WTC11 (cell line): ENCODE results near the gene CEP63. TPM values are rescaled to one million over a fixed set of nuclear protein-coding genes. Genes with fewer than 3 reads are reported as not detected.

Experiments used
- ATAC-seq: fragments of 200-7000 bp; cut with Tn5 transposase; 2 replicates; pipeline ENCODE4 v1.10.0; 2021; ENCODE audit warnings: mild to moderate bottlenecking, moderate library complexity
- CTCF ChIA-PET: fragments of 300-600 bp; sonication (Branson Sonifier 250); formaldehyde crosslinking; loops from one replicate; lab custom pipeline; 2021; ENCODE audit warnings: antibody characterized with exemption; lab: Charles Lee
- POLR2A ChIA-PET: fragments of 350-600 bp; sonication (Branson Sonifier 250); formaldehyde crosslinking; loops from one replicate; lab custom pipeline; 2021; ENCODE audit warnings: antibody characterized with exemption; lab: Charles Lee
- DNase-seq: peaks from one replicate; pipeline ENCODE4 v3.0.0; 2021; ENCODE audit warnings: low spot score
- H3K27ac Mint-ChIP-seq: 2 replicates; pipeline ENCODE4 v1.8.0; 2021; ENCODE audit warnings: mixed read lengths
- H3K27me3 Mint-ChIP-seq: 2 replicates; pipeline ENCODE4 v1.8.0; 2021; ENCODE audit warnings: low read depth, mild to moderate bottlenecking, moderate library complexity, mixed read lengths
- H3K36me3 Mint-ChIP-seq: 2 replicates; pipeline ENCODE4 v1.8.0; 2021; ENCODE audit warnings: mixed read lengths
- H3K4me1 Mint-ChIP-seq: 2 replicates; pipeline ENCODE4 v1.8.0; 2022; ENCODE audit warnings: mixed read lengths
- H3K4me3 Mint-ChIP-seq: 2 replicates; pipeline ENCODE4 v1.8.0; 2021; ENCODE audit warnings: mild to moderate bottlenecking, moderate library complexity, mixed read lengths
- H3K9me3 Mint-ChIP-seq: 2 replicates; pipeline ENCODE4 v1.8.0; 2021; ENCODE audit warnings: mixed read lengths
- CREB1 ChIP-seq: sonication (generic); formaldehyde crosslinking; IDR thresholded peaks from 2 replicates; pipeline ENCODE4 v1.8.0; 2023; ENCODE audit warnings: mild to moderate bottlenecking, missing genetic modification reagents
- FOXP1 ChIP-seq: sonication (generic); formaldehyde crosslinking; IDR thresholded peaks from 2 replicates; pipeline ENCODE4 v1.8.0; 2022; ENCODE audit warnings: missing genetic modification reagents, mild to moderate bottlenecking, moderate library complexity, borderline replicate concordance
- GRHL2 ChIP-seq: fragments of 250-450 bp; sonication (Bioruptor Pico); IDR thresholded peaks from 2 replicates; pipeline ENCODE4 v1.8.0; 2022; ENCODE audit warnings: mild to moderate bottlenecking, moderate library complexity; ENCODE audit not compliant: insufficient replicate concordance, severe bottlenecking
- NR3C1 ChIP-seq: sonication (generic); formaldehyde crosslinking; conservative IDR thresholded peaks from 2 replicates; pipeline ENCODE4 v1.8.1; 2023; ENCODE audit warnings: low read depth, mild to moderate bottlenecking, missing genetic modification reagents
- OVOL2 ChIP-seq: fragments of 250-450 bp; sonication (Bioruptor Pico); IDR thresholded peaks from 2 replicates; pipeline ENCODE4 v1.9.0; 2021; ENCODE audit warnings: mild to moderate bottlenecking, borderline replicate concordance
- SOX15 ChIP-seq: fragments of 250-450 bp; sonication (Bioruptor Pico); IDR thresholded peaks from 2 replicates; pipeline ENCODE4 v1.9.0; 2021; ENCODE audit warnings: mild to moderate bottlenecking
- TEAD1 ChIP-seq: sonication (generic); formaldehyde crosslinking; IDR thresholded peaks from 2 replicates; pipeline ENCODE4 v1.8.0; 2022; ENCODE audit warnings: mild to moderate bottlenecking, missing genetic modification reagents
- ZNF232 ChIP-seq: sonication (generic); formaldehyde crosslinking; IDR thresholded peaks from 2 replicates; pipeline ENCODE4 v1.8.0; 2022; ENCODE audit warnings: mild to moderate bottlenecking, missing genetic modification reagents
- total RNA-seq: library from RNA; stranded (reverse); gene quantifications from 3 replicates; pipeline ENCODE4 v1.2.3, GENCODE V29; 2021
- TF ChIP-seq, protein P1 (sequence below): sonication (generic); formaldehyde crosslinking; IDR thresholded peaks from 2 replicates; pipeline ENCODE4 v1.8.1; 2023; ENCODE audit warnings: mild to moderate bottlenecking, missing genetic modification reagents
- TF ChIP-seq, protein P2 (sequence below): sonication (generic); formaldehyde crosslinking; IDR thresholded peaks from 2 replicates; pipeline ENCODE4 v1.8.1; 2022; ENCODE audit warnings: low read depth, missing genetic modification reagents, borderline replicate concordance
- TF ChIP-seq, protein P3 (sequence below): sonication (generic); formaldehyde crosslinking; IDR thresholded peaks from 2 replicates; pipeline ENCODE4 v1.8.0; 2022; ENCODE audit warnings: mild to moderate bottlenecking, missing genetic modification reagents
- TF ChIP-seq, protein P4 (sequence below): sonication (generic); formaldehyde crosslinking; IDR thresholded peaks from 2 replicates; pipeline ENCODE4 v1.8.1; 2022; ENCODE audit warnings: mild to moderate bottlenecking, moderate library complexity, missing genetic modification reagents
- TF ChIP-seq, protein P5 (sequence below): fragments of 250-450 bp; sonication (Bioruptor Pico); IDR thresholded peaks from 2 replicates; pipeline ENCODE4 v1.9.0; 2021; ENCODE audit warnings: mild to moderate bottlenecking, borderline replicate concordance
- TF ChIP-seq, protein P6 (sequence below): sonication (generic); formaldehyde crosslinking; IDR thresholded peaks from 2 replicates; pipeline ENCODE4 v1.8.0; 2023; ENCODE audit warnings: missing genetic modification reagents
- TF ChIP-seq, protein P7 (sequence below): sonication (generic); formaldehyde crosslinking; IDR thresholded peaks from 2 replicates; pipeline ENCODE4 v1.8.1; 2023; ENCODE audit warnings: mild to moderate bottlenecking, missing genetic modification reagents
- TF ChIP-seq, protein P8 (sequence below): fragments of 250-450 bp; sonication (Bioruptor Pico); IDR thresholded peaks from 2 replicates; pipeline ENCODE4 v2.1.2; 2022; ENCODE audit warnings: mild to moderate bottlenecking, moderate library complexity
- TF ChIP-seq, protein P9 (sequence below): fragments of 250-450 bp; sonication (Bioruptor Pico); IDR thresholded peaks from 2 replicates; pipeline ENCODE4 v1.9.0; 2021; ENCODE audit warnings: mild to moderate bottlenecking

The CEP63 gene
- total RNA-seq, 1 experiment from 2014 or later = 28.0 TPM

DNA sequence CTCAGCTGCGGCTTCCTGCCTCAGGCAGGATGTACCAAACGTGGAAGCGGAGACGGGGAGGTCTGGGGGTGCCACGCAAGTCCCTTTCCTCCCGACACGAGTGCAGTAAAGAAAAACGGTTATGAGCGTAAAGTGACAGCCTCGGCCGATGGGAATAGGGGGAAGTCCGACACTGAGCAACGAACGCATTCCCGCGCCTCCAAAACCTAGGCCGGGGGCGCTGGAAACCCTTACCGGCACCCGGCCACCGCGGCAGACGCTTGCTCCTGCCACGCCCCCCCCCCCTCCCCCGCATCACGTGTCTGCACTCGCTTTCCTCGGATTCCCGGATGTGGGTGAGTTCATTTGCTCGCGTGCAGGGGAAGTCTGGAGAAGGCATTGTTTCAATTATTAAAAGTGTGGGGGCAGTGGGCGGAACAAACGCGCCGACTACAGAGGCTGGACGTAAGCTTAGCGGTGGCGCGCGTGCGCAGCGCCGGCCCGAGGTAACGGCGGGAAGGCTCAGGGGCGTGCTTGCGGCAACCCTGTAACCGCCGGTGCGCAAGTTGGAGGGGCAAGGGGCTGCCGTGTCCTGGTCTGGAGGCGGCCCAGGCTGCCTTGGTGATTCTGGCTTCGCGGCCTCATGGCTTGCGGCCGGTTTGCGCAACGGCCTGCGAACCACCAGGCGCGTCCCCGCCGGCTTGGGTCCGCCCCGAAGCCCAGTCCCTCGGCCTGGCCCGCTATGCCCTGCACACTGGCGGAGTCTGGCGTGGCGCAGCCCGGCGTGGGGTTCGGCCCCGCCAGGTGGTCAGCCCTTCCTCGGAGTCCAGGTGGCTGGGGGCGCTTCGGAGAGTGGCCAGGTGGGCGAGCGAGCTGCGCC lies at the start of gene CEP63, which contains the start of gene ANAPC13 (continued):
- TF ChIP-seq, protein P1, sequence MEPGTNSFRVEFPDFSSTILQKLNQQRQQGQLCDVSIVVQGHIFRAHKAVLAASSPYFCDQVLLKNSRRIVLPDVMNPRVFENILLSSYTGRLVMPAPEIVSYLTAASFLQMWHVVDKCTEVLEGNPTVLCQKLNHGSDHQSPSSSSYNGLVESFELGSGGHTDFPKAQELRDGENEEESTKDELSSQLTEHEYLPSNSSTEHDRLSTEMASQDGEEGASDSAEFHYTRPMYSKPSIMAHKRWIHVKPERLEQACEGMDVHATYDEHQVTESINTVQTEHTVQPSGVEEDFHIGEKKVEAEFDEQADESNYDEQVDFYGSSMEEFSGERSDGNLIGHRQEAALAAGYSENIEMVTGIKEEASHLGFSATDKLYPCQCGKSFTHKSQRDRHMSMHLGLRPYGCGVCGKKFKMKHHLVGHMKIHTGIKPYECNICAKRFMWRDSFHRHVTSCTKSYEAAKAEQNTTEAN = peak; percentile 47; the same call in 1 of the 2 replicates
- TF ChIP-seq, protein P2, sequence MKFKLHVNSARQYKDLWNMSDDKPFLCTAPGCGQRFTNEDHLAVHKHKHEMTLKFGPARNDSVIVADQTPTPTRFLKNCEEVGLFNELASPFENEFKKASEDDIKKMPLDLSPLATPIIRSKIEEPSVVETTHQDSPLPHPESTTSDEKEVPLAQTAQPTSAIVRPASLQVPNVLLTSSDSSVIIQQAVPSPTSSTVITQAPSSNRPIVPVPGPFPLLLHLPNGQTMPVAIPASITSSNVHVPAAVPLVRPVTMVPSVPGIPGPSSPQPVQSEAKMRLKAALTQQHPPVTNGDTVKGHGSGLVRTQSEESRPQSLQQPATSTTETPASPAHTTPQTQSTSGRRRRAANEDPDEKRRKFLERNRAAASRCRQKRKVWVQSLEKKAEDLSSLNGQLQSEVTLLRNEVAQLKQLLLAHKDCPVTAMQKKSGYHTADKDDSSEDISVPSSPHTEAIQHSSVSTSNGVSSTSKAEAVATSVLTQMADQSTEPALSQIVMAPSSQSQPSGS (CRISPR knock-in tag) = no peak
- TF ChIP-seq OVOL2 (CRISPR knock-in tag) = no peak
- no peak for TF ChIP-seq GRHL2 (CRISPR knock-in tag)
- TF ChIP-seq SOX15 (CRISPR knock-in tag) = no peak
- TF ChIP-seq, protein P3, sequence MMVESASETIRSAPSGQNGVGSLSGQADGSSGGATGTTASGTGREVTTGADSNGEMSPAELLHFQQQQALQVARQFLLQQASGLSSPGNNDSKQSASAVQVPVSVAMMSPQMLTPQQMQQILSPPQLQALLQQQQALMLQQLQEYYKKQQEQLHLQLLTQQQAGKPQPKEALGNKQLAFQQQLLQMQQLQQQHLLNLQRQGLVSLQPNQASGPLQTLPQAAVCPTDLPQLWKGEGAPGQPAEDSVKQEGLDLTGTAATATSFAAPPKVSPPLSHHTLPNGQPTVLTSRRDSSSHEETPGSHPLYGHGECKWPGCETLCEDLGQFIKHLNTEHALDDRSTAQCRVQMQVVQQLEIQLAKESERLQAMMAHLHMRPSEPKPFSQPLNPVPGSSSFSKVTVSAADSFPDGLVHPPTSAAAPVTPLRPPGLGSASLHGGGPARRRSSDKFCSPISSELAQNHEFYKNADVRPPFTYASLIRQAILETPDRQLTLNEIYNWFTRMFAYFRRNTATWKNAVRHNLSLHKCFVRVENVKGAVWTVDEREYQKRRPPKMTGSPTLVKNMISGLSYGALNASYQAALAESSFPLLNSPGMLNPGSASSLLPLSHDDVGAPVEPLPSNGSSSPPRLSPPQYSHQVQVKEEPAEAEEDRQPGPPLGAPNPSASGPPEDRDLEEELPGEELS = 0 out of 2 replicates have a peak, but pooled peaks have one; percentile 43
- peak; percentile 75 for TF ChIP-seq TEAD1 (CRISPR knock-in tag)
- no peak for TF ChIP-seq CREB1
- 0 out of 2 replicates have a peak, but pooled peaks have one; percentile 28 for TF ChIP-seq NR3C1 (CRISPR knock-in tag)
- TF ChIP-seq, protein P4, sequence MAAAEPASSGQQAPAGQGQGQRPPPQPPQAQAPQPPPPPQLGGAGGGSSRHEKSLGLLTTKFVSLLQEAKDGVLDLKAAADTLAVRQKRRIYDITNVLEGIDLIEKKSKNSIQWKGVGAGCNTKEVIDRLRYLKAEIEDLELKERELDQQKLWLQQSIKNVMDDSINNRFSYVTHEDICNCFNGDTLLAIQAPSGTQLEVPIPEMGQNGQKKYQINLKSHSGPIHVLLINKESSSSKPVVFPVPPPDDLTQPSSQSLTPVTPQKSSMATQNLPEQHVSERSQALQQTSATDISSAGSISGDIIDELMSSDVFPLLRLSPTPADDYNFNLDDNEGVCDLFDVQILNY (CRISPR knock-in tag) = peak; percentile 86
- TF ChIP-seq, protein P5, sequence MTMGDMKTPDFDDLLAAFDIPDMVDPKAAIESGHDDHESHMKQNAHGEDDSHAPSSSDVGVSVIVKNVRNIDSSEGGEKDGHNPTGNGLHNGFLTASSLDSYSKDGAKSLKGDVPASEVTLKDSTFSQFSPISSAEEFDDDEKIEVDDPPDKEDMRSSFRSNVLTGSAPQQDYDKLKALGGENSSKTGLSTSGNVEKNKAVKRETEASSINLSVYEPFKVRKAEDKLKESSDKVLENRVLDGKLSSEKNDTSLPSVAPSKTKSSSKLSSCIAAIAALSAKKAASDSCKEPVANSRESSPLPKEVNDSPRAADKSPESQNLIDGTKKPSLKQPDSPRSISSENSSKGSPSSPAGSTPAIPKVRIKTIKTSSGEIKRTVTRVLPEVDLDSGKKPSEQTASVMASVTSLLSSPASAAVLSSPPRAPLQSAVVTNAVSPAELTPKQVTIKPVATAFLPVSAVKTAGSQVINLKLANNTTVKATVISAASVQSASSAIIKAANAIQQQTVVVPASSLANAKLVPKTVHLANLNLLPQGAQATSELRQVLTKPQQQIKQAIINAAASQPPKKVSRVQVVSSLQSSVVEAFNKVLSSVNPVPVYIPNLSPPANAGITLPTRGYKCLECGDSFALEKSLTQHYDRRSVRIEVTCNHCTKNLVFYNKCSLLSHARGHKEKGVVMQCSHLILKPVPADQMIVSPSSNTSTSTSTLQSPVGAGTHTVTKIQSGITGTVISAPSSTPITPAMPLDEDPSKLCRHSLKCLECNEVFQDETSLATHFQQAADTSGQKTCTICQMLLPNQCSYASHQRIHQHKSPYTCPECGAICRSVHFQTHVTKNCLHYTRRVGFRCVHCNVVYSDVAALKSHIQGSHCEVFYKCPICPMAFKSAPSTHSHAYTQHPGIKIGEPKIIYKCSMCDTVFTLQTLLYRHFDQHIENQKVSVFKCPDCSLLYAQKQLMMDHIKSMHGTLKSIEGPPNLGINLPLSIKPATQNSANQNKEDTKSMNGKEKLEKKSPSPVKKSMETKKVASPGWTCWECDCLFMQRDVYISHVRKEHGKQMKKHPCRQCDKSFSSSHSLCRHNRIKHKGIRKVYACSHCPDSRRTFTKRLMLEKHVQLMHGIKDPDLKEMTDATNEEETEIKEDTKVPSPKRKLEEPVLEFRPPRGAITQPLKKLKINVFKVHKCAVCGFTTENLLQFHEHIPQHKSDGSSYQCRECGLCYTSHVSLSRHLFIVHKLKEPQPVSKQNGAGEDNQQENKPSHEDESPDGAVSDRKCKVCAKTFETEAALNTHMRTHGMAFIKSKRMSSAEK = no peak

DNA sequence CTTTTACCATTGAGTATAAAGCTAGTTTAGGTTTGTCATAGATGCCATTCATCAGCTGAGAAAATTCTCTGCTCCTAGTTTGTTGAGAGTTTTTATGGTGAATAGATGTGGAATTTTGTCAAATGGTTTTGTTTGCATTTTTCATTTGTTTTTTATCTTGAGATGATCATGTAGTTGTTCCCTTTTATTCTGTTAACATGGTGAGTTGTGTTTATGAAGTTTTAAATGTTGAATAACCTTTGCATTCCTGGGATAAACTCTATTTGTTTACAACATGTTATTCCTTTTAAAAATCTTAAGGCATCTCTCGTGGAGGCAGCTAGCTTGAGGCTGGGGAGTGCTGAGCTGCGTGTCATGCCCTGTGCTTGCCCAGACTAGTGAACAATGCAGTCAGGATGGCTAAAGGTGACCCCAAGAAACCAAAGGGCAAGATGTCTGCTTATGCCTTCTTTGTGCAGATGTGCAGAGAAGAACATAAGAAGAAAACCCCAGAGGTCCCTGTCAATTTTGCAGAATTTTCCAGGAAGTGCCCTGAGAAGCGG lies 48.6 kb upstream of the CEP63 start:
- ChIA-PET POLR2A (no interaction called here), CTCF (no interaction called here)
- no peaks in the 10 kb centered on the region for H3K27me3 Mint-ChIP-seq
- TF ChIP-seq, protein P6, sequence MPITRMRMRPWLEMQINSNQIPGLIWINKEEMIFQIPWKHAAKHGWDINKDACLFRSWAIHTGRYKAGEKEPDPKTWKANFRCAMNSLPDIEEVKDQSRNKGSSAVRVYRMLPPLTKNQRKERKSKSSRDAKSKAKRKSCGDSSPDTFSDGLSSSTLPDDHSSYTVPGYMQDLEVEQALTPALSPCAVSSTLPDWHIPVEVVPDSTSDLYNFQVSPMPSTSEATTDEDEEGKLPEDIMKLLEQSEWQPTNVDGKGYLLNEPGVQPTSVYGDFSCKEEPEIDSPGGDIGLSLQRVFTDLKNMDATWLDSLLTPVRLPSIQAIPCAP (CRISPR knock-in tag) = no peak
- TF ChIP-seq ZNF232 (CRISPR knock-in tag) (no peak), FOXP1 (CRISPR knock-in tag) (no peak)
- TF ChIP-seq, protein P7, sequence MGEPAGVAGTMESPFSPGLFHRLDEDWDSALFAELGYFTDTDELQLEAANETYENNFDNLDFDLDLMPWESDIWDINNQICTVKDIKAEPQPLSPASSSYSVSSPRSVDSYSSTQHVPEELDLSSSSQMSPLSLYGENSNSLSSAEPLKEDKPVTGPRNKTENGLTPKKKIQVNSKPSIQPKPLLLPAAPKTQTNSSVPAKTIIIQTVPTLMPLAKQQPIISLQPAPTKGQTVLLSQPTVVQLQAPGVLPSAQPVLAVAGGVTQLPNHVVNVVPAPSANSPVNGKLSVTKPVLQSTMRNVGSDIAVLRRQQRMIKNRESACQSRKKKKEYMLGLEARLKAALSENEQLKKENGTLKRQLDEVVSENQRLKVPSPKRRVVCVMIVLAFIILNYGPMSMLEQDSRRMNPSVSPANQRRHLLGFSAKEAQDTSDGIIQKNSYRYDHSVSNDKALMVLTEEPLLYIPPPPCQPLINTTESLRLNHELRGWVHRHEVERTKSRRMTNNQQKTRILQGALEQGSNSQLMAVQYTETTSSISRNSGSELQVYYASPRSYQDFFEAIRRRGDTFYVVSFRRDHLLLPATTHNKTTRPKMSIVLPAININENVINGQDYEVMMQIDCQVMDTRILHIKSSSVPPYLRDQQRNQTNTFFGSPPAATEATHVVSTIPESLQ = no peak
- TF ChIP-seq, protein P8, sequence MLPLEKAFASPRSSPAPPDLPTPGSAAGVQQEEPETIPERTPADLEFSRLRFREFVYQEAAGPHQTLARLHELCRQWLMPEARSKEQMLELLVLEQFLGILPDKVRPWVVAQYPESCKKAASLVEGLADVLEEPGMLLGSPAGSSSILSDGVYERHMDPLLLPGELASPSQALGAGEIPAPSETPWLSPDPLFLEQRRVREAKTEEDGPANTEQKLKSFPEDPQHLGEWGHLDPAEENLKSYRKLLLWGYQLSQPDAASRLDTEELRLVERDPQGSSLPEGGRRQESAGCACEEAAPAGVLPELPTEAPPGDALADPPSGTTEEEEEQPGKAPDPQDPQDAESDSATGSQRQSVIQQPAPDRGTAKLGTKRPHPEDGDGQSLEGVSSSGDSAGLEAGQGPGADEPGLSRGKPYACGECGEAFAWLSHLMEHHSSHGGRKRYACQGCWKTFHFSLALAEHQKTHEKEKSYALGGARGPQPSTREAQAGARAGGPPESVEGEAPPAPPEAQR (CRISPR knock-in tag) = no peak
- TF ChIP-seq, protein P9, sequence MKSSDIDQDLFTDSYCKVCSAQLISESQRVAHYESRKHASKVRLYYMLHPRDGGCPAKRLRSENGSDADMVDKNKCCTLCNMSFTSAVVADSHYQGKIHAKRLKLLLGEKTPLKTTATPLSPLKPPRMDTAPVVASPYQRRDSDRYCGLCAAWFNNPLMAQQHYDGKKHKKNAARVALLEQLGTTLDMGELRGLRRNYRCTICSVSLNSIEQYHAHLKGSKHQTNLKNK (CRISPR knock-in tag) = no peak

More for the DNA sequence above, 48.6 kb upstream of the CEP63 start:
- Mint-ChIP-seq H3K9me3 (0 out of 2 replicates have a peak, but pooled peaks cover 3% of the 10 kb centered on the region), H3K4me1 (peaks cover 9% of the 10 kb centered on the region), H3K27ac (no peak overlapping the region), H3K4me3 (no peak overlapping the region), H3K36me3 (no peaks in the 10 kb centered on the region)
- no peak for DNase-seq
- no peak for ATAC-seq
